Inflammatory macrophage treated with lipopolysaccharide for 1 hour (primary cell): ENCODE results near the gene SFXN2.

Experiments
- DNase-seq, 2 donors: peaks; one replicate each; pipeline ENCODE4 v3.0.0-alpha.2; 2020 to 2022

SFXN2 gene

GRCh38 chr10:102779680-102780526 lies 65.5 kb downstream of the SFXN2 start:
- DNase-seq, result peak in 1 of 2 donors; percentile 48

DNA sequence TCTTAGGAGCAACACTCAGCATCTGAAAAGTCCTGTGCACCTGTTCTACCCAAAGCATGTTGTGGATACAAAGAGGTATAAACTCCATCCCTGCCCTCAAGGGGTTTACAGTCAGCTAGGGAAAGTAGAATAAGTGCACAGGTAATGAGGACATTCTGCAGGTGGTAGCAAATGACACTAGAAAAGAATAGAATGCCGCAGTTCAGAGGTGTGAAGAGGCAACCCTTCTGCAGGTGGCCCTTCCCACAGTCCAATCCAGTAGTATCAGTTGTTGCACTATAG lies 66.0 kb downstream of the SFXN2 start:
- DNase-seq, result no peak

GRCh38 chr10:102781090-102781920 lies 66.9 kb downstream of the SFXN2 start:
- no peak for DNase-seq

GRCh38 chr10:102781921-102782557 lies 67.6 kb downstream of the SFXN2 start:
- no peak for DNase-seq

DNA sequence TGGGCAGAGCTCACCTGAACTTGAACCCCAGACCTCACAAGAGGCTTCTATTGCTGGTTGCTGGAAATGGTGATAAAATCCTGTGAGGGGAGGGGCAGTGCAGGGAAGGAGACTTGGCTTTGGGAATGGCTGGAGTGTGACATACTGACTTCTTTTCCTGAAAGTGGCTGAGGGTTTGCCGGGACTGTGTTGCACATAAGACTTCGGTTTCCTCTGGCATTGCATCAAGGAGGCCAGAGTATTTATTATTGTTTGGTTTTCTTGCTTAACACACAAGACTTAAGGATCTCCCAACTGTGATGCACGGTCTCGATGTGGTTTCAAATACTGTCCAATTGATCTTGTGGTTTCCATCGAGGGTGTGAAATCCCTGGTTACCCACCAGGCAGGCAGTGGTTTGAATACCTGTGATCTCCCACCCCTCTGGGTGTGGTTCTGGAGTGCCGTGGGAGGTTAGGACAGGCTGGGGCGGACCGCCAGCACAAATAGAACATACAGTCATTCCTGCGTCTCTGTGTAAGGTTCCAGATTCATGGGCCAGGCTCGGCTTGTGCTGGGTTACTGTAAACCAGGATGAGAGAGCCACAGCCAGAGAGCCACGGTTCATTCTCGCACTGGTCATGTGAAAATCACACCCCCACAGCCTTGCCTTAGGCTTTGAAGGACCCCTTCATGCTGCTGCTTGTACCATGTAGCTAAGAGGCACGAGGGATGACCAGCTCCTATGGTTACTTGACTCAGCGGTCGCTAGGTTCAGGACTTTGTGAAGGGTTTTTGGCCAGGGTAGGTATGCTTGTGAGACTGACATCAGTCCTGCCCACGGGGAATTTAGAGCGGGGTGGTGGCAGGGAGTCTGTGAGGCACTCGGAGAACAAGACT lies 68.5 kb downstream of the SFXN2 start:
- no peak for DNase-seq

- DNase-seq, result peak in 1 of 2 donors; percentile 25
These were observed 69.1 kb downstream of the SFXN2 start for GRCh38 chr10:102783568-102783967.

DNA sequence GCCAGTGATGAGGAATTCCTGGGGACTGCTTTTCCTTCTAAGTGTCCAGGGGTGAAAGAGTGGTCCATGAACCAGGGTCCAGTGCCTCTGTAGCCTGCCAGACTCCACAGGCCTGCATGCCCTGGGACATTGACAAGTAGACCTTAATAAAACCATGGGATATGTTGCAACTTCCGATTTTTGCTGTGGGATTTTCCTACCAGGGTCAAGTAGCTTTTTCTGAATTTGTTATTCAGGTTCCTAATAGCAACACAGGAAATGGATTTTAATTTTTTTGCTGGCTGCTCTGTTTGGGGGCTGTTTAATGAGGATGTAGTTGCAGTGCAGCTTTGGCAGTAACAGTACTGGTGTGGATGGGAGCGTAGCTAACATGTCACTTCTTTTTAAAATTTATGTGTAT lies 71.4 kb downstream of the SFXN2 start:
- peak; percentile 91 to 94 for DNase-seq

DNA sequence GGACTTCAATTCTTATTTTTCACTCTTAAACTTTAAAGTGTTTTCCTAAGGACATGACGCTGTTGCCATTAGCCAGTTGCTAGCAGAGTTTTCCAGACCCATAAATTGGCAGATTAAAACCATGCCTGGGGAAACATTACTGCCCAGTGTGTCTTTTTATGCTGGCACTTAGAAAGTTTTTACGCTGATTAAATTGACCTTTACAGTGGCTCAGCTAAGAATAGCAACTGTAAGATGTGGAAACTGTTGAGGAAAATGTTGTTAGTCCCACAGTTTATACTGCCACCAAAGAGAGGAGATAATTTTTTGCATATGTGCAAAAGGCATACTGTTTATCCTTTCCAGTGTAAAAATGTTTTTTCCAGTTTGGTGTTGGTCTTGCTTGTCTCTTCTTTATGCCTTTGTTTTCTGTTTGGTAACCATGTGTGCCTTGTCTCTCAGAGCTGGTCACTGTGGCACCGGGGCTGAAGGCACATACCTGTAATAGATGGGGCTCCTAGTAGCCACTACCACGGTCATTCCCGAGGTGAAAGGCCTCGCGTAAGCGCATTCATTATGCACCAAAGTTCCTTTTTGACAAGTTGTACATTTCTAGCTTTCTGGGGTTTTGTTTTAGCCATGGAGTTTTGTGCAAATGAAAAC lies 77.4 kb downstream of the SFXN2 start:
- DNase-seq, result no peak
